ENCODE measurements around the gene EPN1.
A peak's percentile ranks its signal among the peaks of the same experiment; 100 is the strongest.

EPN1 gene

GRCh38 chr19:55674841-55675660 lies at the start of gene EPN1:
TSS of gene EPN1 (plus strand) at chr19:55675226. CDS start at chr19:55678628, 3,402 bp downstream.
- peak; percentile 97 for DNase-seq

GRCh38 chr19:55626350-55626749 lies 48.7 kb upstream of the EPN1 start:
- DNase-seq, result no peak

GRCh38 chr19:55632463-55632834 lies 42.6 kb upstream of the EPN1 start:
- peak; percentile 64 for DNase-seq

GRCh38 chr19:55633861-55634260 lies 41.2 kb upstream of the EPN1 start:
- DNase-seq, result no peak

- DNase-seq, result no peak
Measured at GRCh38 chr19:55635334-55635717, 39.7 kb upstream of the EPN1 start.

GRCh38 chr19:55635856-55636440 lies 39.1 kb upstream of the EPN1 start:
- DNase-seq, result no peak

- no peak for DNase-seq
Measured at GRCh38 chr19:55636723-55637122, 38.3 kb upstream of the EPN1 start.

- no peak for DNase-seq
Measured at GRCh38 chr19:55637534-55637933, 37.5 kb upstream of the EPN1 start.

- DNase-seq, result no peak
Measured at GRCh38 chr19:55638864-55639359, 36.1 kb upstream of the EPN1 start.

- DNase-seq, result no peak
Measured at GRCh38 chr19:55640043-55640576, 34.9 kb upstream of the EPN1 start.

- peak; percentile 73 for DNase-seq
Measured at GRCh38 chr19:55640577-55641425, 34.2 kb upstream of the EPN1 start, which contains the start of gene ZNF580. TSS of gene ZNF580 (plus strand) at chr19:55641002. CDS start at chr19:55642509, 1,507 bp downstream.

- peak; percentile 56 for DNase-seq
Measured at GRCh38 chr19:55641426-55642152, 33.4 kb upstream of the EPN1 start.

- no peak for DNase-seq
Measured at GRCh38 chr19:55642153-55643002, 32.6 kb upstream of the EPN1 start.

GRCh38 chr19:55643003-55643886 lies 31.8 kb upstream of the EPN1 start, which contains the start of gene ZNF581:
TSS of gene ZNF581 (plus strand) at chr19:55643649. CDS start at chr19:55644572, 923 bp downstream.
- DNase-seq, result peak; percentile 72

GRCh38 chr19:55643887-55644176 lies 31.2 kb upstream of the EPN1 start:
- DNase-seq, result no peak

- no peak for DNase-seq
Measured at GRCh38 chr19:55644191-55644833, 30.7 kb upstream of the EPN1 start.

GRCh38 chr19:55644842-55645511 lies 30.0 kb upstream of the EPN1 start:
- DNase-seq, result no peak

GRCh38 chr19:55645512-55645881 lies 29.5 kb upstream of the EPN1 start:
- DNase-seq, result no peak

Measured in NCI-H2171 (cell line).